ENCODE data around the gene DMAC2. TPM values are rescaled to one million over a fixed set of nuclear protein-coding genes. Genes with fewer than 3 reads are reported as not detected.

DMAC2 gene
- total RNA-seq, 2 experiments from 2014 or later = 47.6 to 51.5 TPM

- CTCF ChIA-PET = no interaction called here
- Mint-ChIP-seq H3K27ac (peak overlapping the region; percentile 38), H3K36me3 (ENCODE audit: low read depth) (peaks cover 3% of the 10 kb centered on the region), H3K27me3 (no peaks in the 10 kb centered on the region), H3K4me1 (ENCODE audit: low read depth) (peaks cover 25% of the 10 kb centered on the region), H3K4me3 (no peak overlapping the region), H3K9me3 (no peaks in the 10 kb centered on the region)
- DNase-seq (no peak), ATAC-seq (no peak)
- TF ChIP-seq CTCF (IDR thresholded peaks at IDR 0.05) = no peak
- intact Hi-C loops (cut with micrococcal nuclease) = no loop called here
- POLR2A ChIA-PET = no interaction called here
Observed at GRCh38 chr19:41401483-41401882, 38.2 kb downstream of the DMAC2 start.

- POLR2A ChIA-PET = interaction anchor here (0.6 to 2.0 kb wide), 3 partner anchors 10 to 50 kb away, joined by 3 to 9 read pairs (median 3); no protein-coding TSS in a partner anchor
- TF ChIP-seq CTCF (IDR thresholded peaks at IDR 0.05) = no peak
- Mint-ChIP-seq H3K27ac (no peak overlapping the region), H3K27me3 (no peaks in the 10 kb centered on the region), H3K36me3 (ENCODE audit: low read depth) (peaks cover 10% of the 10 kb centered on the region), H3K4me3 (peak overlapping the region; percentile 19), H3K9me3 (no peaks in the 10 kb centered on the region), H3K4me1 (ENCODE audit: low read depth) (peaks cover 38% of the 10 kb centered on the region)
- intact Hi-C loops (cut with micrococcal nuclease) = loop anchor here (5.0 kb wide), 1 partner anchor 42 kb away; no protein-coding TSS in a partner anchor
- ATAC-seq (no peak), DNase-seq (no peak)
- CTCF ChIA-PET = interaction anchor here (0.7 kb wide), 1 partner anchor 58 kb away, joined by 3 read pairs; no protein-coding TSS in a partner anchor
Observed at GRCh38 chr19:41399525-41399924, 40.2 kb downstream of the DMAC2 start.

- CTCF ChIA-PET = no interaction called here
Observed at GRCh38 chr19:41399091-41399490, 40.6 kb downstream of the DMAC2 start.

GRCh38 chr19:41398598-41398997 lies 41.1 kb downstream of the DMAC2 start:
- DNase-seq = no peak
- CTCF ChIA-PET = interaction anchor here (0.6 to 0.7 kb wide), 2 partner anchors 40 to 90 kb away, joined by 3 read pairs; no protein-coding TSS in a partner anchor
- no peak for TF ChIP-seq CTCF (IDR thresholded peaks at IDR 0.05)
- POLR2A ChIA-PET = interaction anchor here (0.7 to 2.0 kb wide), 3 partner anchors 11 to 34 kb away, joined by 3 to 9 read pairs (median 3); no protein-coding TSS in a partner anchor
- Mint-ChIP-seq H3K36me3 (ENCODE audit: low read depth) (peaks cover 12% of the 10 kb centered on the region), H3K9me3 (no peaks in the 10 kb centered on the region), H3K27ac (peak overlapping the region; percentile 99), H3K27me3 (no peaks in the 10 kb centered on the region), H3K4me3 (peak overlapping the region; percentile 96), H3K4me1 (ENCODE audit: low read depth) (peaks cover 38% of the 10 kb centered on the region)
- intact Hi-C loops (cut with micrococcal nuclease) = loop anchor here (5.0 kb wide), 1 partner anchor 41 kb away; no protein-coding TSS in a partner anchor
- no peak for ATAC-seq

More at GRCh38 chr19:41399091-41399490, 40.6 kb downstream of the DMAC2 start:
- intact Hi-C loops (cut with micrococcal nuclease) = loop anchor here (5.0 kb wide), 1 partner anchor 42 kb away; no protein-coding TSS in a partner anchor
- peak; percentile 38 for DNase-seq
- H3K36me3 Mint-ChIP-seq (ENCODE audit: low read depth) = peaks cover 10% of the 10 kb centered on the region
- H3K4me1 Mint-ChIP-seq (ENCODE audit: low read depth) = peaks cover 38% of the 10 kb centered on the region
- peak overlapping the region; percentile 99 for H3K27ac Mint-ChIP-seq
- no peak for TF ChIP-seq CTCF (IDR thresholded peaks at IDR 0.05)
- no peaks in the 10 kb centered on the region for H3K9me3 Mint-ChIP-seq
- H3K27me3 Mint-ChIP-seq = no peaks in the 10 kb centered on the region
- no peak for ATAC-seq
- POLR2A ChIA-PET = interaction anchor here (0.6 to 2.0 kb wide), 5 partner anchors 10 to 50 kb away, joined by 3 to 9 read pairs (median 3); no protein-coding TSS in a partner anchor
- H3K4me3 Mint-ChIP-seq = peak overlapping the region; percentile 96

GRCh38 chr19:41398050-41398418 lies 41.7 kb downstream of the DMAC2 start:
- peak overlapping the region; percentile 96 for H3K4me3 Mint-ChIP-seq
- ChIA-PET POLR2A (interaction anchor here (1.0 to 2.0 kb wide), 2 partner anchors 11 to 33 kb away, joined by 3 to 9 read pairs; no protein-coding TSS in a partner anchor), CTCF (interaction anchor here (0.6 to 0.7 kb wide), 2 partner anchors 41 to 89 kb away, joined by 3 read pairs; no protein-coding TSS in a partner anchor)
- intact Hi-C loops (cut with micrococcal nuclease) = loop anchor here (5.0 kb wide), 1 partner anchor 41 kb away; no protein-coding TSS in a partner anchor
- ATAC-seq (no peak), DNase-seq (no peak)
- peak overlapping the region; percentile 99 for H3K27ac Mint-ChIP-seq
- peaks cover 38% of the 10 kb centered on the region for H3K4me1 Mint-ChIP-seq (ENCODE audit: low read depth)
- TF ChIP-seq CTCF (IDR thresholded peaks at IDR 0.05) = no peak
- H3K36me3 Mint-ChIP-seq (ENCODE audit: low read depth) = peaks cover 12% of the 10 kb centered on the region
- no peaks in the 10 kb centered on the region for H3K9me3 Mint-ChIP-seq
- H3K27me3 Mint-ChIP-seq = no peaks in the 10 kb centered on the region

Data from activated CD8-positive, alpha-beta T cell treated with anti-CD3 and anti-CD28 coated beads for 36 hours (primary cell).